HepG2 (cell line): Measurements from ENCODE around the gene CADPS2. TPM values are rescaled to one million over a fixed set of nuclear protein-coding genes. Genes with fewer than 3 reads are reported as not detected.

Experiments used
- ATF7 ChIP-seq, 2 experiments: fragments of 450-650 bp in 1 of 2; sonication (generic) in 1 of 2; formaldehyde crosslinking in 1 of 2; IDR thresholded peaks; 2 replicates each; pipeline versions ENCODE4 v1.4.0 to v1.6.1; 2016 to 2020; ENCODE audit warnings: antibody characterized with exemption in 1 of 2, mild to moderate bottlenecking in 1 of 2, missing genetic modification reagents in 1 of 2
- CEBPG ChIP-seq: IDR thresholded peaks from 2 replicates; pipeline ENCODE4 v1.6.1; 2016
- KDM1A ChIP-seq: IDR thresholded peaks from 2 replicates; pipeline ENCODE4 v1.6.1; 2016; ENCODE audit warnings: missing compliant biosample characterization
- MTF2 ChIP-seq: sonication (generic); formaldehyde crosslinking; IDR thresholded peaks from 2 replicates; pipeline ENCODE4 v1.5.0; 2020; ENCODE audit warnings: missing genetic modification reagents, borderline replicate concordance
- RAD21 ChIP-seq: fragments of 450-650 bp; formaldehyde crosslinking; IDR thresholded peaks from 2 replicates; pipeline ENCODE4 v1.5.0; 2020; ENCODE audit warnings: mild to moderate bottlenecking
- SMARCE1 ChIP-seq: fragments of 450-650 bp; IDR thresholded peaks from 2 replicates; pipeline ENCODE4 v1.6.1; 2017; ENCODE audit warnings: borderline replicate concordance
- ZMYM4 ChIP-seq: sonication (generic); formaldehyde crosslinking; IDR thresholded peaks from 2 replicates; pipeline ENCODE4 v1.8.1; 2023; ENCODE audit warnings: mild to moderate bottlenecking, missing genetic modification reagents
- ZNF121 ChIP-seq: sonication (generic); formaldehyde crosslinking; IDR thresholded peaks from 2 replicates; pipeline ENCODE4 v1.5.0; 2020; ENCODE audit warnings: mild to moderate bottlenecking, missing genetic modification reagents
- ZNF180 ChIP-seq: sonication (generic); formaldehyde crosslinking; IDR thresholded peaks from 2 replicates; pipeline ENCODE4 v1.4.0; 2020; ENCODE audit warnings: low read depth, missing genetic modification reagents, borderline replicate concordance
- ZNF232 ChIP-seq: sonication (generic); formaldehyde crosslinking; IDR thresholded peaks from 2 replicates; pipeline ENCODE4 v1.4.0; 2020; ENCODE audit warnings: missing genetic modification reagents, borderline replicate concordance
- ZNF407 ChIP-seq: sonication (generic); formaldehyde crosslinking; IDR thresholded peaks from one replicate; pipeline ENCODE4 v1.5.1; 2020; ENCODE audit warnings: mild to moderate bottlenecking, missing genetic modification reagents; ENCODE audit errors: not compliant biosample characterization
- ZSCAN31 ChIP-seq: sonication (generic); formaldehyde crosslinking; IDR thresholded peaks from 2 replicates; pipeline ENCODE4 v1.5.0; 2020; ENCODE audit warnings: low read depth, mild to moderate bottlenecking, missing genetic modification reagents
- polyA plus RNA-seq, 8 experiments: library from polyadenylated mRNA; depleted of rRNA in 3 of 8; stranded (reverse) in 7 of 8; unstranded in 1 of 8; fragments of >200 nt; fragmentation: Illumina TruSeq in 4 of 8; extraction: Trizol in 4 of 8; gene quantifications; 2 replicates each; pipeline versions ENCODE4 v1.2.1 to v1.2.3, GENCODE V29; 2011 to 2016; ENCODE audit warnings: low read depth in 4 of 8, missing spikeins in 1 of 8, mixed read lengths in 1 of 8; ENCODE audit not compliant: insufficient read depth in 1 of 8
- total RNA-seq, 5 experiments: library from RNA; depleted of rRNA; stranded (reverse); fragments of >200 nt; fragmentation: Illumina TruSeq; extraction: Trizol; gene quantifications; 2 replicates each; pipeline ENCODE4 v1.2.3, GENCODE V29; 2016; ENCODE audit warnings: low read depth in 1 of 5
- TF ChIP-seq, protein P1 (sequence below): IDR thresholded peaks from 2 replicates; pipeline ENCODE4 v1.6.1; 2016; ENCODE audit warnings: missing compliant biosample characterization, missing genetic modification reagents, borderline replicate concordance

CADPS2 gene
- total and polyA plus RNA-seq, 2 of the 13 experiments (the other 11 are each of a cell fraction or from before 2014, with no cell fraction given) = 17.6 to 43.8 TPM

DNA sequence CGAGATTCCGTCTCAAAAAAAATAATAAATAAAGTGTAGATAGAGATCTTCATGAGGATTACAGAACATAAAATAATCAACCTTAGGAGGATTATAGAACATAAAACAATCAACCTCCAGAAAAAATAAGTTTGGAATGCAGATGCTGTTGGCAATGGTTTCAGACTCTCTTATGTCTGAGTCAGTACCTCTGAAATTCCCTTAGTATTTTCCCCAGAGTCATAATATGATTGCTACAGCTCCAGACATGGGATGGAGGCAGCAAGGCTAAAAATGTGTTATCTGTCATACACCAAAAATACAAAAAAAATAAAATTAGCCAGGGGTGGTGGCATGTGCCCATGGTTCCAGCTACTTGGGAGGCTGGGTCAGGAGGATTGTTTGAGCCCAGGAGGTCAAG, 22.2 kb downstream of the CADPS2 start (continued):
- TF ChIP-seq ZNF407 = no peak
- no peak for TF ChIP-seq ATF7 (IDR thresholded peaks at IDR 0.05)
- TF ChIP-seq ATF7 (CRISPR knock-in tag; IDR thresholded peaks at IDR 0.05) = no peak
- no peak for TF ChIP-seq ZMYM4 (CRISPR knock-in tag)
- no peak for TF ChIP-seq CEBPG (CRISPR knock-in tag)
- TF ChIP-seq SMARCE1 = no peak
- TF ChIP-seq ZSCAN31 = no peak
- TF ChIP-seq ZNF180 = no peak
- TF ChIP-seq, protein P1, sequence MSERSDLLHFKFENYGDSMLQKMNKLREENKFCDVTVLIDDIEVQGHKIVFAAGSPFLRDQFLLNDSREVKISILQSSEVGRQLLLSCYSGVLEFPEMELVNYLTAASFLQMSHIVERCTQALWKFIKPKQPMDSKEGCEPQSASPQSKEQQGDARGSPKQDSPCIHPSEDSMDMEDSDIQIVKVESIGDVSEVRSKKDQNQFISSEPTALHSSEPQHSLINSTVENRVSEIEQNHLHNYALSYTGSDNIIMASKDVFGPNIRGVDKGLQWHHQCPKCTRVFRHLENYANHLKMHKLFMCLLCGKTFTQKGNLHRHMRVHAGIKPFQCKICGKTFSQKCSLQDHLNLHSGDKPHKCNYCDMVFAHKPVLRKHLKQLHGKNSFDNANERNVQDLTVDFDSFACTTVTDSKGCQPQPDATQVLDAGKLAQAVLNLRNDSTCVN (CRISPR knock-in tag) = no peak
- TF ChIP-seq ZNF121 (CRISPR knock-in tag) = no peak
- no peak for TF ChIP-seq MTF2 (CRISPR knock-in tag)
- no peak for TF ChIP-seq KDM1A (CRISPR knock-in tag)
- TF ChIP-seq ZNF232 (CRISPR knock-in tag) = no peak
- no peak for TF ChIP-seq RAD21 (CRISPR knock-in tag)
